ENCODE data around the gene CADM4. TPM values are rescaled to one million over a fixed set of nuclear protein-coding genes. Genes with fewer than 3 reads are reported as not detected.

CADM4 gene
- total RNA-seq, 3 donors from 2014 or later, result 1.2 to 26.2 (median 3.4) TPM

DNA sequence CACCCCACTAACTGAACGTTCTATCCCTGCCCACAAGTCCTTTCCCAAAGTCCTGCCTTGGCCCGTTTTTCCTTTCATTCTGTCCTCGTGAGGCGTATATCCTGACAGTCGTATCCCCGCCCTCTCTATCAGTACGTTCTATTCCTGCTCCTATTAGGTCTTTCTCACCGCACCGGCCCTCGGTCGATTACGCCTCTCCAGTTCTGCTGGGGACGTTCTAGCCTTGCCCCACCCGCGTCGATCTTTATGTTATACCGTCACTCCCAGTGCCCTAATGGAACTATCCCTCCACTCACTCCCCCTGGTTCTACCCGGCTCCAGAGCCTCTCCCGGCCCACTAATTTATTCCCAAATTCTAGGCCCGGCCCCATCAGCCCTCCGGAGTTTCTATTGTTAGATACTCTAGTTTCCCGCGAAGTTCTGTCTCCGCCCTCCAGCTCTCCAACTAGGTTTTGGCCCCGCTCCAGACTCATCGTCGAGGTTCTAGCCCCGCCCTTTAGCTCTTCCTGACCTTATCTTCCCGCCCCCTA is 28.3 kb upstream of the CADM4 start:
- H3K4me3 ChIP-seq, result no peak overlapping the region
- DNase-seq (no peak), ATAC-seq (no peak)
- H3K36me3 ChIP-seq (ENCODE audit: low read depth), result no peaks in the 10 kb centered on the region
- TF ChIP-seq, protein P1, sequence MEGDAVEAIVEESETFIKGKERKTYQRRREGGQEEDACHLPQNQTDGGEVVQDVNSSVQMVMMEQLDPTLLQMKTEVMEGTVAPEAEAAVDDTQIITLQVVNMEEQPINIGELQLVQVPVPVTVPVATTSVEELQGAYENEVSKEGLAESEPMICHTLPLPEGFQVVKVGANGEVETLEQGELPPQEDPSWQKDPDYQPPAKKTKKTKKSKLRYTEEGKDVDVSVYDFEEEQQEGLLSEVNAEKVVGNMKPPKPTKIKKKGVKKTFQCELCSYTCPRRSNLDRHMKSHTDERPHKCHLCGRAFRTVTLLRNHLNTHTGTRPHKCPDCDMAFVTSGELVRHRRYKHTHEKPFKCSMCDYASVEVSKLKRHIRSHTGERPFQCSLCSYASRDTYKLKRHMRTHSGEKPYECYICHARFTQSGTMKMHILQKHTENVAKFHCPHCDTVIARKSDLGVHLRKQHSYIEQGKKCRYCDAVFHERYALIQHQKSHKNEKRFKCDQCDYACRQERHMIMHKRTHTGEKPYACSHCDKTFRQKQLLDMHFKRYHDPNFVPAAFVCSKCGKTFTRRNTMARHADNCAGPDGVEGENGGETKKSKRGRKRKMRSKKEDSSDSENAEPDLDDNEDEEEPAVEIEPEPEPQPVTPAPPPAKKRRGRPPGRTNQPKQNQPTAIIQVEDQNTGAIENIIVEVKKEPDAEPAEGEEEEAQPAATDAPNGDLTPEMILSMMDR (IDR thresholded peaks at IDR 0.05), result no peak
- no peaks in the 10 kb centered on the region for H3K9me3 ChIP-seq
- intact Hi-C loops (cut with DNase I, micrococcal nuclease), result no loop called here
- peaks cover 4% of the 10 kb centered on the region for H3K4me1 ChIP-seq (ENCODE audit: low read depth)

DNA sequence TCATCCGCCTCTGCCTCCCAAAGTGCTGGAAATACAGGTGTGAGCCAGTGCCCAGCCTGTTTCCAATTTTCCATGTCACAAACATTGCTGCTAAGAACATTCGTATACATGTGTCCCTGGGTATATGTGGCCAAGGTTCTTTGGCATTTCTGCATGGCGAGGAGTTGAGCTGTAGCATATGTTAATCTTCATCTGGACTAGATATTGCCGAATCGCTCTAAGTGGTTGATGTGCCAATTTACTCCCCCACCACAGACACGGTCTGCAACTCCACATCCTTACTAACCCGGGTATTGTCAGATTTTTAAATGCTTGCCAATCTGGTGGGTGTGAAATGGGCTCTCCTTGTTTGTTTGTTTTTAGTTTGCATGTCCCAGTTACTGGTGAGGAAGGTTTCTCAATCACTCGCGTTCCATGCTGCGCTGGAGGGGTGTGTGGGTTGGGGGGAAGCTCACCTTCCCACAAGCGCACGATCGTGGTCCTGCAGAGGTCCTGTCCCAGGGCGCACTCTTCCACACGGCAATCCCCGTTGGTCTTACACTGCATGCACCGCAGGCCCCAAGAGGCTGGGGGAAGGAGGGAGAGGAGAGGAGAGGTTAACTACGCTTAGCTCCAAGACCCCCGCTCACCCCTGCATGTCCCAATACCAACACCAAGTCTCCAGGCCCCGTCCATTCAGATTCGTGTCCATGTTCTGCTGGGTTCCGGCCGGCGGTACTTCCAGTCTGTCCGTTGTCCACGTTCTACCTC is 27.7 kb upstream of the CADM4 start:
- no peak for ATAC-seq
- Histone ChIP-seq H3K9me3 (no peaks in the 10 kb centered on the region), H3K4me3 (no peak overlapping the region), H3K36me3 (ENCODE audit: low read depth) (no peaks in the 10 kb centered on the region), H3K4me1 (ENCODE audit: low read depth) (peaks cover 4% of the 10 kb centered on the region)
- intact Hi-C loops (cut with DNase I, micrococcal nuclease), result no loop called here
- peak; percentile 55 to 70 (median 62) for DNase-seq
- TF ChIP-seq, protein P1 (IDR thresholded peaks at IDR 0.05), result no peak

DNA sequence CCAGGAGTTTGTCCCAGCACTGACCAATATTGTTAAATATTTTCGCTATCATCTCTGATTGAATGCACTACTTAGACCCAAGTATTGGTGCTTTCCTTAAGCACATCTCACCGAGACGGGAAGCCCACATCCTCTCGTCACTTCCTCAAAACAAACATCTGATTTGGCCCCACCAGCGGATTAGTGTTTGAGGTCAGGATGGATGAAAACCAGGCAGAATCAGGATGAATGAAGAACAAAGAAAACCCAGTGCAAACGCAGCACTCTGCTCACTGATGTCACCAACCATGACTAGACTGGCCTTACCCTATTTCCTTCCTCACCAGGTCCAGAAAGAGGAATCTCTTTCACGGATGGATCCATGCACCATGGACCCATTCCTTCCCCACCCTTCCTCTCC is 24.4 kb upstream of the CADM4 start:
- peak in 1 of 3 donors; percentile 40 for DNase-seq
- H3K9me3 ChIP-seq, result no peaks in the 10 kb centered on the region
- intact Hi-C loops (cut with DNase I, micrococcal nuclease), result no loop called here
- H3K36me3 ChIP-seq (ENCODE audit: low read depth), result peaks cover 3% of the 10 kb centered on the region
- TF ChIP-seq, protein P1 (IDR thresholded peaks at IDR 0.05), result no peak
- peaks cover 4% of the 10 kb centered on the region for H3K4me1 ChIP-seq (ENCODE audit: low read depth)
- no peak for ATAC-seq
- H3K4me3 ChIP-seq, result no peak overlapping the region

DNA sequence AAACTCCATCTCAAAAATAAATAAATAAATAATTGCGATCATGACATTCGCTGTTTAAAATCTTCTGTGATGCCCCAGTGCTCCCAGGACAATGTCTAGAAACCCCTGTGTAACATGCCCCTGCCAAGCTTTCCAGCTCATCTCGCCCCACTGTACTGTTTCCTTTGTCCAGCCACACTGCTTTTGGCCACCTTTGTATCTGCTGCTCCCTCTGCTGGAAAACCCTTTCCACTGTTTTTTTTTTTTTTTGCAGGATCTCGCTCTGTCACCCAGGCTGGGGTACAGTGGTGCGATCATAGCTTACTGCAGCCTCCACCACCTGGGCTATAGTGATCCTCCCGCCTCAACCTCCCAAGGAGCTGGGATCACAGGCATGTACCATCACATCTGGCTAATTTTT is 22.8 kb upstream of the CADM4 start:
- H3K9me3 ChIP-seq, result peaks cover 4% of the 10 kb centered on the region
- intact Hi-C loops (cut with DNase I, micrococcal nuclease), result no loop called here

DNA sequence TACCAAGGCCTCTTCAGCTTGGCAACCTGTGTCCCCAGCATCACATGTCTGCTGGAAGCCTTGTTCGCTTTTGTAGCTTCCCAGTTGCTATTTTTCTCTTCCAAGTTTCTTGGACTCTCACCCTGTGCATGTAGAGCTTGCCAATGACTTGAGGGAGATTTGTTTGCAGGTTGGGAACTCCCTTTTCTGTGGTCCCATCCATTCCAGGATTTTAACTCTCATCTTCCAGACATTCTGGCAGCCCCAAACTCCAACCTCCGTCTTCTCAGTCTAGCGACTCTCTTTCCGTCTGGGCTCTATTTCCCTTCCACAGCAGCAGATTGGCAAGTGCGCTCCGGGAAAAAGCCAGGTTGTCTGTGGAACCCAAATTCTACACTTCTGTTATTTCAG is 21.3 kb upstream of the CADM4 start:
- DNase-seq (no peak), ATAC-seq (no peak)
- peaks cover 3% of the 10 kb centered on the region for H3K36me3 ChIP-seq (ENCODE audit: low read depth)
- no peaks in the 10 kb centered on the region for H3K4me1 ChIP-seq (ENCODE audit: low read depth)
- TF ChIP-seq, protein P1 (IDR thresholded peaks at IDR 0.05), result no peak
- intact Hi-C loops (cut with DNase I, micrococcal nuclease), result no loop called here
- peaks cover 4% of the 10 kb centered on the region for H3K9me3 ChIP-seq
- H3K4me3 ChIP-seq, result no peak overlapping the region

More for the DNA sequence above, 22.8 kb upstream of the CADM4 start:
- H3K4me3 ChIP-seq, result no peak overlapping the region
- H3K36me3 ChIP-seq (ENCODE audit: low read depth), result peaks cover 3% of the 10 kb centered on the region
- TF ChIP-seq, protein P1 (IDR thresholded peaks at IDR 0.05), result no peak
- no peaks in the 10 kb centered on the region for H3K4me1 ChIP-seq (ENCODE audit: low read depth)
- no peak for DNase-seq
- peak; percentile 17 for ATAC-seq

All from mucosa of descending colon (tissue), 3 donors.